Glutamatergic neuron (in vitro differentiated cells): ENCODE results near the gene AP5B1. TPM values are rescaled to one million over a fixed set of nuclear protein-coding genes. Genes with fewer than 3 reads are reported as not detected.

ENCODE experiments used
- DNase-seq: peaks from one replicate; pipeline ENCODE4 v3.0.0; 2022
- H3K27ac Mint-ChIP-seq: one replicate; pipeline ENCODE4 v1.8.0; 2020; ENCODE audit warnings: mild to moderate bottlenecking, mixed read lengths, inconsistent platforms; ENCODE audit not compliant: unreplicated experiment
- H3K27me3 Mint-ChIP-seq: one replicate; pipeline ENCODE4 v1.8.0; 2020; ENCODE audit warnings: mild to moderate bottlenecking, moderate library complexity, mixed read lengths, inconsistent platforms; ENCODE audit not compliant: unreplicated experiment
- H3K36me3 Mint-ChIP-seq: one replicate; pipeline ENCODE4 v1.8.0; 2020; ENCODE audit warnings: mild to moderate bottlenecking, mixed read lengths, inconsistent platforms; ENCODE audit not compliant: unreplicated experiment
- H3K4me1 Mint-ChIP-seq: one replicate; pipeline ENCODE4 v1.8.0; 2020; ENCODE audit warnings: mild to moderate bottlenecking, low read depth, mixed read lengths, inconsistent platforms; ENCODE audit not compliant: unreplicated experiment
- H3K4me3 Mint-ChIP-seq: one replicate; pipeline ENCODE4 v1.8.0; 2020; ENCODE audit warnings: mild to moderate bottlenecking, mixed read lengths, inconsistent platforms; ENCODE audit not compliant: unreplicated experiment
- H3K9me3 Mint-ChIP-seq: one replicate; pipeline ENCODE4 v1.8.0; 2020; ENCODE audit warnings: mild to moderate bottlenecking, moderate library complexity, mixed read lengths, inconsistent platforms; ENCODE audit not compliant: unreplicated experiment
- total RNA-seq: library from RNA; stranded (reverse); fragmentation: NEBNext Ultra II Directional; extraction: Animal tissue kit (Norgen Biotek cat#: 25700); gene quantifications from one replicate; pipeline ENCODE4 v1.2.1, GENCODE V29; 2021; ENCODE audit not compliant: unreplicated experiment
- TF ChIP-seq, protein P1 (sequence below): fragments of 200-600 bp; sonication (generic); IDR thresholded peaks from one replicate; pipeline ENCODE4 v1.5.0; 2021; ENCODE audit not compliant: partially characterized antibody, unreplicated experiment

AP5B1 gene
- total RNA-seq, 1 donor from 2014 or later, result 13.2 TPM

DNA sequence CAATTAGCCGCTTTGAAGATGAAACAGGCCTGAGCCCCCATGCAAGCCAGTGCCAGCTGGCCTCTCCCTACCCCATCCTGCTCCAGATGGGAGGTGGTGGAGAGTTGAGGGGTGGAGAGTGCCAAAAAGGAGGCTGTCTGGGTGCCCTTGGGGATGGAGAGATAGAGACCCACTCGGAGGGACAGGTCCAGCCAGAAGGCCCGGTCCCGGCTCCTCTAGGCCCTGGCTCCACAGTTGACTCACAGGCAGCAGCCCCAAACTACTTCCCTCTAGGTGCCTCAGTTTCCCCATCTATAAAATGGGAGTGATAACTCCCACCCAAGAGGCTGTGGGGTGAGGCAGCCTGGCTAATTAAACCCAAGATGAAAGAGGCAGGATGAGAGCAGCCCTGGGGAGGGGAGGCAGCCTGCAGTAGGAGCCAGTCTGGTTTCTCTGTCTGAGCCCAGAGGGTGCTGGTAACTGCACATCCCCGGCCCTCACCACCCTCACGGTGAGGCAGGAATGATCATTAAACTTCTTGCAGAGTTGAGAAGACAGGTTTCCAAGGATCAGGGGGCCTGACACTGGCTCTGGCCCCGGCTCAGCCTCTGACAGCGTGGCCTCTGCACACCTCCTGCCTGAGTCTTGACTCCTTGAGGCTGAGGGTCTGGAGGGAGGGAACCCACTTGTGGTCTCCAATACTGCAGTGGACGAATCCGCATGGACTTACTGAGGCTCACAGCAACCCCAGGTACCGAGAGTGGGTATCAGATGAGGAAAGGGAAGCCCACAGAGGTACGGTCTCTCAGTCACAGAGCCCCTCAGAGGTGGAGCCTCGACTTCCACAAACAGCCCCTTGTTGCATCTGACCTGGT is 1.4 kb upstream of the AP5B1 start:
- Mint-ChIP-seq H3K36me3 (peaks cover 4% of the 10 kb centered on the region), H3K27me3 (peaks cover 10% of the 10 kb centered on the region), H3K27ac (no peak overlapping the region), H3K9me3 (peaks cover 1% of the 10 kb centered on the region), H3K4me3 (no peak overlapping the region), H3K4me1 (peaks cover 2% of the 10 kb centered on the region)
- TF ChIP-seq, protein P1, sequence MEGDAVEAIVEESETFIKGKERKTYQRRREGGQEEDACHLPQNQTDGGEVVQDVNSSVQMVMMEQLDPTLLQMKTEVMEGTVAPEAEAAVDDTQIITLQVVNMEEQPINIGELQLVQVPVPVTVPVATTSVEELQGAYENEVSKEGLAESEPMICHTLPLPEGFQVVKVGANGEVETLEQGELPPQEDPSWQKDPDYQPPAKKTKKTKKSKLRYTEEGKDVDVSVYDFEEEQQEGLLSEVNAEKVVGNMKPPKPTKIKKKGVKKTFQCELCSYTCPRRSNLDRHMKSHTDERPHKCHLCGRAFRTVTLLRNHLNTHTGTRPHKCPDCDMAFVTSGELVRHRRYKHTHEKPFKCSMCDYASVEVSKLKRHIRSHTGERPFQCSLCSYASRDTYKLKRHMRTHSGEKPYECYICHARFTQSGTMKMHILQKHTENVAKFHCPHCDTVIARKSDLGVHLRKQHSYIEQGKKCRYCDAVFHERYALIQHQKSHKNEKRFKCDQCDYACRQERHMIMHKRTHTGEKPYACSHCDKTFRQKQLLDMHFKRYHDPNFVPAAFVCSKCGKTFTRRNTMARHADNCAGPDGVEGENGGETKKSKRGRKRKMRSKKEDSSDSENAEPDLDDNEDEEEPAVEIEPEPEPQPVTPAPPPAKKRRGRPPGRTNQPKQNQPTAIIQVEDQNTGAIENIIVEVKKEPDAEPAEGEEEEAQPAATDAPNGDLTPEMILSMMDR, result no peak
- no peak for DNase-seq

DNA sequence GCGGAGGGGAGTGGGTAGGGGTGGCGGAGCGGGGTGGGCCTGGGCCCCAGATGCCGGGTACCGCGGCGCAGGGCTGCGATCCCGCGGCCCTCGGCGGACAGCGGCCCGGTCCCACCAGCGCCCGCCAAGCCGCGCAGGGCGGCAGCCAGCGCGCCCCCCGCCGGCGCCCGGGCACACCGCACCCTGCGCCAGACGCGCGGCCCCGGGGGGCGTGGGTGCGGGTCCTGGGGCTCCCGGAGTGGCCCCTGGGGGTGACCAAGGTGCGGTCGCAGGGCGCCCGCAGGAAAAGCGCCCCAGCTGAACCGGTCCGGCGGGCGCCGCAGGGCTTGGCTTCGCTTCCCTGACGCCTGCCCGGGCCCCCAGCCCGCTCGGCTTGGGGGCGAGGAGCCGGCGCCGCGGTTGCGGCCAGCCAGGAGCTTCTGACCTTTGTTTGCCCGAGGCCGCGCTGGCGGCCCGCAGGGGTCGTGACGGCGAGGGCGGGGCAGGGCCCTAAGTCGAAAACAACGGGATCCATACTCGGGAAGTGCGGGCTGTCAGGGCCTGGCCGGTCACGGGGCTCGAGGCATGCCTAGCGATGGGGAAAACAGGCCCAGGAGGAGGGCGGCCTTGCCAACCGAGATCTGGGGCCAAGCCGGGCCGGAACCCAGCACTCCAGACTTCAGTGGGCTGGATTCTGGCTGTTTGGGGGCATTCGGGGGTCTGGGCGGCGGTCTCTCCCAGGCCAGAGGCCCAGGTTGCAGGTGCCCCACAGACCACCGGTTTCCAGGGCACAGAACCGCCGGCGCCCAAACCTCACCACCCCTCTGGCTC is 581 bp upstream of the AP5B1 start:
- Mint-ChIP-seq H3K4me1 (peaks cover 2% of the 10 kb centered on the region), H3K36me3 (peaks cover 4% of the 10 kb centered on the region), H3K4me3 (no peak overlapping the region), H3K27me3 (peaks cover 10% of the 10 kb centered on the region), H3K9me3 (peaks cover 3% of the 10 kb centered on the region), H3K27ac (no peak overlapping the region)
- TF ChIP-seq, protein P1, result peak; percentile 60
- peak; percentile 64 for DNase-seq

DNA sequence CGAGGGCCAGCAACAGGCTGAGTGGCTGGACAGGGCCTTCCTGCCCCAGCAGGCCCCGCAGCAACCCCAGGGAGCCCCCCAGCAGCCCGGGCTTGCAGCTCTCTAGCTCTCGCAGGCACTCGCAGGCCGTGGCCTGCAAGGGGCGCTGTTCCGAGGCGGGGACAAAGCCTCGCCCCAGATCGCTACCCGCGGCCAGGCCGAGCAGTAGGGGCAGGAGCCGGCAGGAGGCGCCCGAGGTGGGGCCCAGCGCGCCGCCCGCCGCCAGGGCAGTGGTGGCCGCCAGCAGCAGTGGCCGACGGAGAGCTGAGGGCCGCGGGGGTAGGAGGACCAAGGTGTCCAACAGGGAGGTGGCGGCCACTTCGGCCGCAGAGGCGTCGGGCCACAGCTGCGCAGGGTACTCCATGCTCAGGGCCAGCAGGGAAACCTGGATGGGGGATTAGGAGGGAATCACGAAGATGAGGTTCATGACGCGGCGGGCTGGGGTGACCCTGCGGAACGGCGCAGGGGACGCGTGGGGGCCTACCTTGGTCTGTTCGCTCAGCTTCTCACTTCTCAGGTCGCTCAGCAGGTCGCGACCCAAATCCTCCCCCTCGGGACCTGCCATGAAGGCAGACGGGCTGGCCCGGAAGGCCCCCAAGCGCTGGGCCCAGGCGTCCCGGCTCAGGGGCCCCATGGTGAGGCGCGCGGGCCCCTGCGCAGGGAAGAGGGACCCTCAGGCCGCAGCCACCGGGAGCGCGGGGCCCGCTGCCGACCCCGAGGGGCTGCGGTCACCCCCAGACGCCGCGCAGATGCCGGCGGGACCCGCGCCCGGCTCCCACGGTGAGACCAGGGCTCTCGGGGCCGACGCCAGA is 632 bp downstream of the AP5B1 start:
- TF ChIP-seq, protein P1, result peak; percentile 88
- Mint-ChIP-seq H3K9me3 (peaks cover 3% of the 10 kb centered on the region), H3K27ac (no peak overlapping the region), H3K4me1 (peaks cover 2% of the 10 kb centered on the region), H3K4me3 (peak overlapping the region; percentile 84), H3K36me3 (peaks cover 5% of the 10 kb centered on the region), H3K27me3 (peaks cover 5% of the 10 kb centered on the region)
- peak; percentile 85 for DNase-seq

DNA sequence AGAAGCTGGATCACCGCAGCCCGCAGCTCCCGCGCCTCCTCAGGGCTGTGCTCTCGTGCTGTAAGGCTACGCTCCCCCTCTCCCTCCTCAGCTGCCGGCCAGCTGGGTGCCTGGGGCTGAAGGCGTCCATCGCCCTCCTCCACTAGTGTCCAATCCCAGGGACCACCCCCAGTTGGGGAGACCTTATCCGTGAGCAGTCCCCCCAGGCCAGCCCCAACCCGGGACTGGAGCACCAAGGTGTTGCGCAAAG is 1.2 kb downstream of the AP5B1 start:
- Mint-ChIP-seq H3K4me3 (peak overlapping the region; percentile 11), H3K9me3 (peaks cover 3% of the 10 kb centered on the region), H3K4me1 (peaks cover 2% of the 10 kb centered on the region), H3K36me3 (peaks cover 9% of the 10 kb centered on the region), H3K27ac (no peak overlapping the region), H3K27me3 (peaks cover 8% of the 10 kb centered on the region)
- DNase-seq, result no peak
- TF ChIP-seq, protein P1, result no peak
